Hepatocyte (in vitro differentiated cells): ENCODE measurements around the gene FAM240A.

Experiments
- EZH2 ChIP-seq: fragments of 200-600 bp; sonication (generic); IDR thresholded peaks from 2 replicates; pipeline ENCODE4 v1.6.1; 2016; ENCODE audit warnings: antibody characterized with exemption, mild to moderate bottlenecking, borderline replicate concordance
- EZH2phosphoT487 ChIP-seq: fragments of 200-600 bp; sonication (generic); IDR thresholded peaks from one replicate; pipeline ENCODE4 v1.6.1; 2018; ENCODE audit warnings: antibody characterized with exemption, mild to moderate bottlenecking, low read depth, moderate library complexity; ENCODE audit not compliant: unreplicated experiment, severe bottlenecking
- TF ChIP-seq, protein P1 (sequence below): fragments of 200-600 bp; sonication (generic); IDR thresholded peaks from 2 replicates; pipeline ENCODE4 v1.5.1; 2016; ENCODE audit warnings: antibody characterized with exemption, mild to moderate bottlenecking; ENCODE audit not compliant: poor library complexity

DNA sequence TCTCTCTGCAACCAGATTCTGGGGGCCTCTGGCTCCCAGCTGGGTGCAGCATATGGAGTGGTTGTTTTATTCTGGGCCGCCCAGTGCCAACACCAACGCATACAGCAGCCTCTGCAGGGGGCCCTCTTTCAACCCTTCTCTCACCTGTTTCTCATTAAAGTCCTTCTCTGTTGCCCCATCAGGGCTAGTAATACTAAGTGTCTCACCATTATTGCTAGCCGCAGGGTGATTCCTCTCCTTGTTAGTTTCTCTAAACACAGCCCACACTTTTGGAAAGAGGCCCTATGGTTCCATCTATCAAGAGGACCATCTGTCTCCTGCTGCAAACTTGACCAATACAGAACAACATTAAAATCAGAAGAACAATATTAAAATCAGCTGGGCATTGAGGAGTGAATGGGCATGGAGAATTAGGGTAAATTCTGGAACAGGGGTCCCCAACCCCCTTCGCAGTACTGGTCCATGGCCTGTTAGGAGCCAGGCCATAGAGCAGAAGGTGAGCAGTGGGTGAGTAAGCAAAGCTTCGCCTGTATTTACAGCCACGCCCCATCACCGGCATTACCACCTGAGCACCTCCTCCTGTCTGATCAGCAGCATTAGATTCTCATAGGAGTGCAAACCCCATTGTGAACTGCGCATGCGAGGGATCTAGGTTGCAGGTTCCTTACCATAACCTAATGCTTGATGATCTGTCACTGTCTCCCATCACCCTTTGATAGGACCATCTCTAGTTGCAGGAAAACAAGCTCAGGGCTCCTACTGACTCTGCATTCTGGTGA, 44.6 kb downstream of the FAM240A start:
- TF ChIP-seq EZH2: no peak
- TF ChIP-seq, protein P1, sequence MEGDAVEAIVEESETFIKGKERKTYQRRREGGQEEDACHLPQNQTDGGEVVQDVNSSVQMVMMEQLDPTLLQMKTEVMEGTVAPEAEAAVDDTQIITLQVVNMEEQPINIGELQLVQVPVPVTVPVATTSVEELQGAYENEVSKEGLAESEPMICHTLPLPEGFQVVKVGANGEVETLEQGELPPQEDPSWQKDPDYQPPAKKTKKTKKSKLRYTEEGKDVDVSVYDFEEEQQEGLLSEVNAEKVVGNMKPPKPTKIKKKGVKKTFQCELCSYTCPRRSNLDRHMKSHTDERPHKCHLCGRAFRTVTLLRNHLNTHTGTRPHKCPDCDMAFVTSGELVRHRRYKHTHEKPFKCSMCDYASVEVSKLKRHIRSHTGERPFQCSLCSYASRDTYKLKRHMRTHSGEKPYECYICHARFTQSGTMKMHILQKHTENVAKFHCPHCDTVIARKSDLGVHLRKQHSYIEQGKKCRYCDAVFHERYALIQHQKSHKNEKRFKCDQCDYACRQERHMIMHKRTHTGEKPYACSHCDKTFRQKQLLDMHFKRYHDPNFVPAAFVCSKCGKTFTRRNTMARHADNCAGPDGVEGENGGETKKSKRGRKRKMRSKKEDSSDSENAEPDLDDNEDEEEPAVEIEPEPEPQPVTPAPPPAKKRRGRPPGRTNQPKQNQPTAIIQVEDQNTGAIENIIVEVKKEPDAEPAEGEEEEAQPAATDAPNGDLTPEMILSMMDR: no peak
- TF ChIP-seq EZH2phosphoT487: no peak
